MCF 10A (cell line): ENCODE results near the gene SVIL. TPM values are rescaled to one million over a fixed set of nuclear protein-coding genes. Genes with fewer than 3 reads are reported as not detected.
"Not testable (repeated sequence)": the region's sequence is repeated elsewhere in the genome, so short reads cannot be mapped to it uniquely, and the experiment has no call there.

Source experiments
- BruUV-seq: library from RNA; stranded (reverse); fragments of 400-500 nt; replicated peaks from 2 replicates; lab custom pipeline; 2021; lab: Mats Ljungman, UMichigan
- CTCF ChIA-PET: fragments of 300-600 bp; sonication (Branson Sonifier 250); formaldehyde crosslinking; extraction: SDS; loops from one replicate; lab custom pipeline; 2021; ENCODE audit warnings: antibody characterized with exemption, inconsistent platforms; lab: Yijun Ruan, JAX
- POLR2A ChIA-PET: fragments of 300-600, 350-650 bp; sonication (Branson Sonifier 250); formaldehyde crosslinking; extraction: SDS; loops from one replicate; lab custom pipeline; 2020; ENCODE audit warnings: antibody characterized with exemption, inconsistent platforms; lab: Yijun Ruan, JAX
- DNase-seq: peaks from one replicate; pipeline ENCODE4 v3.0.0-alpha.2; 2018; ENCODE audit not compliant: unreplicated experiment
- H3K27ac Mint-ChIP-seq: one replicate; pipeline ENCODE4 v1.8.0; 2022; ENCODE audit warnings: mild to moderate bottlenecking, low read depth, mixed read lengths; ENCODE audit not compliant: unreplicated experiment
- H3K27me3 Mint-ChIP-seq: one replicate; pipeline ENCODE4 v1.8.0; 2022; ENCODE audit warnings: mixed read lengths; ENCODE audit not compliant: insufficient read depth, unreplicated experiment
- H3K36me3 Mint-ChIP-seq: one replicate; pipeline ENCODE4 v1.8.0; 2022; ENCODE audit warnings: mild to moderate bottlenecking, moderate library complexity, mixed read lengths; ENCODE audit not compliant: insufficient read depth, unreplicated experiment
- H3K4me1 Mint-ChIP-seq: one replicate; pipeline ENCODE4 v1.8.0; 2022; ENCODE audit warnings: mixed read lengths; ENCODE audit not compliant: insufficient read depth, unreplicated experiment
- H3K4me3 Mint-ChIP-seq: one replicate; pipeline ENCODE4 v1.8.0; 2022; ENCODE audit warnings: mild to moderate bottlenecking, moderate library complexity, mixed read lengths; ENCODE audit not compliant: unreplicated experiment
- H3K9me3 Mint-ChIP-seq: one replicate; pipeline ENCODE4 v1.8.0; 2022; ENCODE audit warnings: mixed read lengths; ENCODE audit not compliant: unreplicated experiment
- intact Hi-C: fragments of 100-400 bp; cut with micrococcal nuclease; formaldehyde crosslinking; loops from 2 replicates; pipeline ENCODE4 v1.14.1; 2022
- total RNA-seq: library from RNA; stranded (reverse); gene quantifications from 2 replicates; pipeline ENCODE4 v1.2.3, GENCODE V29; 2022
- TF ChIP-seq, protein P1 (sequence below): fragments of 200-600 bp; IDR thresholded peaks from one replicate; pipeline ENCODE4 v1.8.0; 2022; ENCODE audit warnings: antibody characterized with exemption, mild to moderate bottlenecking; ENCODE audit not compliant: unreplicated experiment

The SVIL gene
- total RNA-seq, 1 experiment from 2014 or later = 43.3 TPM

DNA sequence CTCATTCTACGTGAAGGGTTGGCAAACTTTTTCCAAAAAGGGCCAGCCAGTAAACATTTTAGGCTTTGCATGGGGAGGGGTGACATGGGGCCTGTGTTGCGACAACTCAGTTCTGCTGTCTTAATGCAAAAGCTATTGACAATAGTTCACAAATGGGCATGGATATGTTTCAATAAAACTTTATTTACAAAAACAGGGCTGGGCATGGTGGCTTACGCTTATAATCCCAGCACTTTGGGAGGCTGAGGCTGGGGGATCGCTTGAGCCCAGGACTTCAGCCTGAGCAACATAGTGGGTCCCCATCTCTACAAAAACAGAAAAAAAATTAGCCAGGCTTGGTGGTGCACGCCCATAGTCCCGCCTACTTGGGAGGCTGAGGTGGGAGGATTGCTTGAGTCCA lies 141.1 kb downstream of the SVIL start:
- H3K27ac Mint-ChIP-seq = no peak overlapping the region
- no peak for DNase-seq
- ChIA-PET CTCF (no interaction called here), POLR2A (no interaction called here)
- peaks cover 92% of the 10 kb centered on the region for H3K36me3 Mint-ChIP-seq
- TF ChIP-seq, protein P1, sequence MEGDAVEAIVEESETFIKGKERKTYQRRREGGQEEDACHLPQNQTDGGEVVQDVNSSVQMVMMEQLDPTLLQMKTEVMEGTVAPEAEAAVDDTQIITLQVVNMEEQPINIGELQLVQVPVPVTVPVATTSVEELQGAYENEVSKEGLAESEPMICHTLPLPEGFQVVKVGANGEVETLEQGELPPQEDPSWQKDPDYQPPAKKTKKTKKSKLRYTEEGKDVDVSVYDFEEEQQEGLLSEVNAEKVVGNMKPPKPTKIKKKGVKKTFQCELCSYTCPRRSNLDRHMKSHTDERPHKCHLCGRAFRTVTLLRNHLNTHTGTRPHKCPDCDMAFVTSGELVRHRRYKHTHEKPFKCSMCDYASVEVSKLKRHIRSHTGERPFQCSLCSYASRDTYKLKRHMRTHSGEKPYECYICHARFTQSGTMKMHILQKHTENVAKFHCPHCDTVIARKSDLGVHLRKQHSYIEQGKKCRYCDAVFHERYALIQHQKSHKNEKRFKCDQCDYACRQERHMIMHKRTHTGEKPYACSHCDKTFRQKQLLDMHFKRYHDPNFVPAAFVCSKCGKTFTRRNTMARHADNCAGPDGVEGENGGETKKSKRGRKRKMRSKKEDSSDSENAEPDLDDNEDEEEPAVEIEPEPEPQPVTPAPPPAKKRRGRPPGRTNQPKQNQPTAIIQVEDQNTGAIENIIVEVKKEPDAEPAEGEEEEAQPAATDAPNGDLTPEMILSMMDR = no peak
- no peak overlapping the region for H3K4me3 Mint-ChIP-seq
- H3K27me3 Mint-ChIP-seq = no peaks in the 10 kb centered on the region
- H3K4me1 Mint-ChIP-seq = no peaks in the 10 kb centered on the region
- H3K9me3 Mint-ChIP-seq = no peaks in the 10 kb centered on the region
- intact Hi-C loops = no loop called here
- BruUV-seq = no TSS peak

DNA sequence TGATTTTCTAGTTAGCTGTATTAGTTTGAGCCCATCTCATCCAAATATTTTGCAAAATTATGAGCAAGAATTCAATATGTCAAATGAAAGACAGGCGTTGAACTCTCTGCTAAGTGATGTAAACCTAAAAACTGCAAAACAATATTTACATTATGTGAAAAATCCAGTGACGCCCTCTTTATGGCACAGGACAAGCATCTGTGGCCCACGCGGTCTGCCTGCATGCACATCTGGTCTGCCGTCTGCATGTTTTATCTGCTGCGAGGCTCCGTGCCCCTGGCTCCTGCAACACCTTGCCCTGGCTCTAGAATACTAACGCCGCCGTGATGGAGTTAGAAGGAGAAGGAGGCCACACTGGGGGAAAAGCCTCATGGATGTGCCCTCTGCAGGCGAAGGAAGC lies 142.0 kb downstream of the SVIL start:
- intact Hi-C loops = no loop called here
- Mint-ChIP-seq H3K36me3 (peaks cover 95% of the 10 kb centered on the region), H3K4me3 (no peak overlapping the region), H3K27ac (no peak overlapping the region), H3K27me3 (no peaks in the 10 kb centered on the region), H3K9me3 (no peaks in the 10 kb centered on the region), H3K4me1 (no peaks in the 10 kb centered on the region)
- no TSS peak for BruUV-seq
- POLR2A ChIA-PET = no interaction called here
- TF ChIP-seq, protein P1 = no peak
- CTCF ChIA-PET = no interaction called here
- no peak for DNase-seq

DNA sequence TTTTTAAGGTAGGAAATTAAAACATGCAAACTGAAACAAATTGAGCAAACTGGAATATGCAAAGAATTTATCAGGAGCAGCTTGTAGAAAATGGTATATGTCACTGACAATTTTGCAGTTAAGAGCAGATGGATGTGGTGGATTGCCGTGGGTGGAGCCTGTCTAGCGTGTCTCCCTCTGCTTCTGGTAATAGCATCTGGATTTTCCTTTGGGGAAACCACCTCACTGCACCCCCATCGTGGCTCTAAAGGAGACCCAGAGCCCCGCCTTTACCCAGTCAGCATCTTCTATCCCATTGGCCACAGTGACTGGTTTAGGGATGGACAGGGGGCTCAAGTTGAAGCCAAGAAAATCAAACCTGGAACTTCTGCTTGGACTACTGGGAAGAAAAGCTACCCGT lies 142.9 kb downstream of the SVIL start:
- no peaks in the 10 kb centered on the region for H3K4me1 Mint-ChIP-seq
- no TSS peak for BruUV-seq
- H3K27me3 Mint-ChIP-seq = no peaks in the 10 kb centered on the region
- DNase-seq = no peak
- no peak overlapping the region for H3K4me3 Mint-ChIP-seq
- TF ChIP-seq, protein P1 = no peak
- ChIA-PET POLR2A (no interaction called here), CTCF (no interaction called here)
- peaks cover 96% of the 10 kb centered on the region for H3K36me3 Mint-ChIP-seq
- H3K27ac Mint-ChIP-seq = no peak overlapping the region
- no peaks in the 10 kb centered on the region for H3K9me3 Mint-ChIP-seq
- intact Hi-C loops = no loop called here

DNA sequence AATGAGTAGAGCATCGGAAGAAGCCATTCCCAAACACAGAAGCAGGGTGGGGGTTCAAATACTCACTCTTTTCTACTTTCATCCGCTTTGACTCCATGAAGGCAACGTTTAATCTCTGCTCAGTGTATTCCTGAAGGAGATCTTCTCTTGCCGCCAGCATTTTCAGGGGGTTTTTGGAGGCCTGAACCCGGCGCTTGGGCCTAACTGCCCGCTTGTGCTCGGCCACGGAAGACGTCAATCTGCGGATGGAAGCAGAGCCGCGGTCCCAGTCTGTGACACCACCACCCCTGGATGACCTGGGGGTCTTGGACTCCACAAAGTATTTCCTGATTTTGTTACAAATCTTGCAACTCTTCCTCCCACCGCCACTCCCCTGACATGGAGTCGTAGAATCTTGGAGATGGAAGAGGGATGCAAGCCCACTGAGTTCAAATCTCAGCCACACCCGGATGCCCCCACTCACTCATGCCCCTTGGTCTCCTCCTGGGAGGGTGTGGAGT lies 143.9 kb downstream of the SVIL start:
- H3K4me1 Mint-ChIP-seq, CTCF ChIA-PET, POLR2A ChIA-PET, H3K27ac Mint-ChIP-seq, H3K27me3 Mint-ChIP-seq, DNase-seq, H3K9me3 Mint-ChIP-seq, BruUV-seq, H3K4me3 Mint-ChIP-seq, intact Hi-C loops: not testable (repeated sequence)
- H3K36me3 Mint-ChIP-seq = peaks cover 99% of the 10 kb centered on the region

DNA sequence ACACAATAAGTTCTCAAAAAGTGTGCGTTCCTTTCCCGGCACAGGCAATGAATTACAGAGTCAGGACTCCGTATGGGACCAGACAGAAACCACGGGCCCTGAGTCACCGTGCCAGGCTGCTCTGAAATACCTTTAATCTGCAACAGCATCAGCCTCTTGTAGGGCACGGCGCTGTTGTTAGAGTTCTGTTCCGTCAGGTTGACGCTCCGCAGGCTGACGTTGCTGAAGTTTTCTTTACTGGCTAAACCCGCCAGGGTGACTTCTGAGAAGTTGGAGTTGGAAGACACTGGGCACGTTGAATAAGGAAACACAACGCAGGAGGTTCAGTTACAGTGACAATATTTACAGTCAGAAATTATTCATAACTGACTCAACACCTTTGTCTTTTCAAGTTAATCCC lies 146.3 kb downstream of the SVIL start:
- H3K9me3 Mint-ChIP-seq, POLR2A ChIA-PET, BruUV-seq, H3K27me3 Mint-ChIP-seq, H3K4me1 Mint-ChIP-seq, intact Hi-C loops, H3K4me3 Mint-ChIP-seq, DNase-seq, H3K27ac Mint-ChIP-seq: not testable (repeated sequence)
- CTCF ChIA-PET = interaction anchor here (1.5 kb wide), 1 partner anchor 8 kb away, joined by 4 read pairs; no protein-coding TSS in a partner anchor
- peaks cover 97% of the 10 kb centered on the region for H3K36me3 Mint-ChIP-seq

DNA sequence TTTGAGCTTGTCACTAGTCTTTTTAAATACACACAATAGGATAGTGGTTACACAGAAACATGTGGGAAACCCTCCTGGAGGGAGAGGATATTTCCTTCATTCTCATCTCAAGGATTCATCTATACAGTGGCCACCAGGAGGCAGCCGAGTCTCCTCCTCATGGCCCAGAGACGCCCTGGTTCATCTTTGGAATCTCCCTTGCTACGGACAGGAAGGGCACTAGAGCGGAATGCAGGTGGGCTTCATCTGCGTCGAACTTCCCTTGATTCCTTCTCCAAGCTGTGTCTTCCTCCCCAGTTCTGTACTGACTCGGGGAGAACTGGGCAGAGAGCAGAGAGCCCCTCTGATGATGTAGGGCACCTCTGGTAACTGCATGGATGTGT lies 146.9 kb downstream of the SVIL start:
- POLR2A ChIA-PET, H3K4me3 Mint-ChIP-seq, intact Hi-C loops, DNase-seq, BruUV-seq, H3K4me1 Mint-ChIP-seq, H3K27ac Mint-ChIP-seq, H3K9me3 Mint-ChIP-seq, H3K27me3 Mint-ChIP-seq: not testable (repeated sequence)
- CTCF ChIA-PET = interaction anchor here (1.5 kb wide), 1 partner anchor 8 kb away, joined by 4 read pairs; no protein-coding TSS in a partner anchor
- peaks cover 97% of the 10 kb centered on the region for H3K36me3 Mint-ChIP-seq

DNA sequence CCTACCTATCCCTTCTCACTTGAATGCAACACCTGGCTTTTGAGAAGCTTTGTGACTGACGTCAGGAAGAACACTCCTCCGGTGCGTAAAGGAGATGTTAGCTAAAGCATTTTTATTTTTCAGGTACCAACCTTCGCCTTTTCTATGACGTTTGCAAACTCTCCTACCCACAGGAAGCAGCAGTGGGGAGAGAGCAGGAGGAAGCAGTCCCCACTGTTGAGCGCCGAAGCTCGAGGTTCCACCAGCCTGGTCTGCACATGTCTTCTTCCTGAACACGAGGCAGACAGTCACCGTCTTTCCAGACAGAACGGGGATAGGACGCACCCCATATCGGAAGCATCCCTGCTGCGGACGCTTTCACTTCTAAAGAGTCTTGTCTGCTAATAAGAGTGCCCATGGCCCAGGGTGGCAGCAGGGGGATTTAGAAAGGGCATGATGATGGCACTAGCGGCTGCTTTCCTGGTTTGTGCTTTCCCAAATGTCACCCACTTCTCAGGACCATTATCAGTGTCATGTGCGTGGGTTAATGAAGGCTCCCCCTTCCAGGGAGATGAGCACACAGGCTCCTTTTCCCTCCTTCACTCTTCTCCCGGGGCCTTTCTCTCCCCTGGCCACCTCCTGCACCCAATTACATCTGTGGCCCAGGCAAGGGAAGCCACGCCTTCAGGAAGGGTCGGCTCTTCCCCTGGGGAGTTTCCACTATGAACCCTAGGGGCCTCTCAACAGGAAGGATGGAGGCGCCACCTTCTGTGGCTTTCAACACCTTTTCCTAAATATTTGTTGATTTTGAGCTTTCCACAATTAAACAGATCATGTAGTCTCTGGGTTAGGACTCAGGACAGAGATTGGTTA lies 147.5 kb downstream of the SVIL start:
- H3K4me1 Mint-ChIP-seq, POLR2A ChIA-PET, H3K27me3 Mint-ChIP-seq, H3K9me3 Mint-ChIP-seq, H3K4me3 Mint-ChIP-seq, DNase-seq, BruUV-seq, intact Hi-C loops, H3K27ac Mint-ChIP-seq: not testable (repeated sequence)
- CTCF ChIA-PET = interaction anchor here (1.5 kb wide), 1 partner anchor 9 kb away, joined by 4 read pairs; no protein-coding TSS in a partner anchor
- peaks cover 91% of the 10 kb centered on the region for H3K36me3 Mint-ChIP-seq
